Osteocyte (in vitro differentiated cells): ENCODE measurements around the gene CLEC10A. TPM values are rescaled to one million over a fixed set of nuclear protein-coding genes. Genes with fewer than 3 reads are reported as not detected.

Source experiments
- DNase-seq: peaks from one replicate; pipeline ENCODE4 v3.0.0; 2021; ENCODE audit warnings: mixed read lengths; ENCODE audit not compliant: unreplicated experiment; ENCODE audit errors: extremely low spot score
- H3K27ac Mint-ChIP-seq: one replicate; pipeline ENCODE4 v1.8.0; 2021; ENCODE audit warnings: mild to moderate bottlenecking, mixed read lengths; ENCODE audit not compliant: unreplicated experiment
- H3K27me3 Mint-ChIP-seq: one replicate; pipeline ENCODE4 v1.8.0; 2021; ENCODE audit warnings: mixed read lengths; ENCODE audit not compliant: unreplicated experiment
- H3K36me3 Mint-ChIP-seq: one replicate; pipeline ENCODE4 v1.8.0; 2021; ENCODE audit warnings: mixed read lengths; ENCODE audit not compliant: unreplicated experiment
- H3K4me1 Mint-ChIP-seq: one replicate; pipeline ENCODE4 v1.8.0; 2021; ENCODE audit warnings: mixed read lengths; ENCODE audit not compliant: unreplicated experiment
- H3K4me3 Mint-ChIP-seq: one replicate; pipeline ENCODE4 v1.8.0; 2021; ENCODE audit warnings: mild to moderate bottlenecking, moderate library complexity, mixed read lengths; ENCODE audit not compliant: unreplicated experiment
- H3K9me3 Mint-ChIP-seq: one replicate; pipeline ENCODE4 v1.8.0; 2021; ENCODE audit warnings: mixed read lengths; ENCODE audit not compliant: unreplicated experiment
- total RNA-seq: library from RNA; stranded (reverse); gene quantifications from 2 replicates; pipeline ENCODE4 v1.2.1, GENCODE V29; 2021
- TF ChIP-seq, protein P1 (sequence below): fragments of 200-600 bp; sonication (generic); IDR thresholded peaks from 2 replicates; pipeline ENCODE4 v1.5.0; 2021; ENCODE audit warnings: antibody characterized with exemption, mild to moderate bottlenecking, moderate library complexity

Gene CLEC10A
- total RNA-seq, 1 donor from 2014 or later, result not detected

DNA sequence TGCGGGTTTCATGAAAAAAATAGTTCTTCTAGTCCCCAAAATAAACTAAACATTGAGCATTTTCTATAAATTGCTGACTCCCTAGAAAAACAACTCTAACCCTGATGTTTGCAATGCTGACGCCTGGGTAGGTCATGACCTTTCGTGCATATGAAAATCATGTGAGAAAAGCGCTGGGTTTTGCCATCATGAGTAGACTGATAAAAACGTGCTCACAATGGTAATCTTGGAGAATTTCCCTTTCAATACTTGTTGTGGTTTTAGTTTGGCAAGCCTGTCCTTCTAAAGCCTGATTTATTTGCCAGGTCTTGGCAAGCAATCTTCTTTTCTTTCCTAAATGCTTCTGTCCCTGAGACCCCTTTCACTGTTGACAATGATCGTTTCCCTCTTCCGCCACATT lies 4.0 kb upstream of the CLEC10A start:
- H3K4me3 Mint-ChIP-seq, result no peak overlapping the region
- no peak overlapping the region for H3K27ac Mint-ChIP-seq
- TF ChIP-seq, protein P1, sequence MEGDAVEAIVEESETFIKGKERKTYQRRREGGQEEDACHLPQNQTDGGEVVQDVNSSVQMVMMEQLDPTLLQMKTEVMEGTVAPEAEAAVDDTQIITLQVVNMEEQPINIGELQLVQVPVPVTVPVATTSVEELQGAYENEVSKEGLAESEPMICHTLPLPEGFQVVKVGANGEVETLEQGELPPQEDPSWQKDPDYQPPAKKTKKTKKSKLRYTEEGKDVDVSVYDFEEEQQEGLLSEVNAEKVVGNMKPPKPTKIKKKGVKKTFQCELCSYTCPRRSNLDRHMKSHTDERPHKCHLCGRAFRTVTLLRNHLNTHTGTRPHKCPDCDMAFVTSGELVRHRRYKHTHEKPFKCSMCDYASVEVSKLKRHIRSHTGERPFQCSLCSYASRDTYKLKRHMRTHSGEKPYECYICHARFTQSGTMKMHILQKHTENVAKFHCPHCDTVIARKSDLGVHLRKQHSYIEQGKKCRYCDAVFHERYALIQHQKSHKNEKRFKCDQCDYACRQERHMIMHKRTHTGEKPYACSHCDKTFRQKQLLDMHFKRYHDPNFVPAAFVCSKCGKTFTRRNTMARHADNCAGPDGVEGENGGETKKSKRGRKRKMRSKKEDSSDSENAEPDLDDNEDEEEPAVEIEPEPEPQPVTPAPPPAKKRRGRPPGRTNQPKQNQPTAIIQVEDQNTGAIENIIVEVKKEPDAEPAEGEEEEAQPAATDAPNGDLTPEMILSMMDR, result no peak
- no peaks in the 10 kb centered on the region for H3K4me1 Mint-ChIP-seq
- DNase-seq, result no peak
- no peaks in the 10 kb centered on the region for H3K36me3 Mint-ChIP-seq
- peaks cover 24% of the 10 kb centered on the region for H3K27me3 Mint-ChIP-seq
- H3K9me3 Mint-ChIP-seq, result no peaks in the 10 kb centered on the region

DNA sequence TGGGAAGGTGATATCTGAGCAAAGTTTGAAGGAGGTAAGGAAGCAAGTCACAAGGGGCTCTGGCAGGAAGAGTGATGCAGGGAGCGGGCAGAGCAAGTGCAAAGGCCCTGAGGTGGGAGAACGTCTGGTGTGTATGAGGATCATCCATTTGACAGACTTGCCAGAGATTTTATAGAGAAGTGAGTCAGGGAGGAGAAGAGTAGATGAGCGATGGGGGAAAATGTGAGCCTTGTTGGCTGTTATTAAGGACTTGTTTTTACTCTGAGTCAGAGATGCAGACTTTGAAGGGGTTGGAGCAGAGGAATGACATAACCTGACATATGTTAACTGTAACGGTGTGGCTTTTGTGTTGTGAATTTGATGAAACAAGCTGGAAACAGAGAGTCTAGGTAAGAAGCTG lies 3.5 kb upstream of the CLEC10A start:
- no peak overlapping the region for H3K27ac Mint-ChIP-seq
- peaks cover 20% of the 10 kb centered on the region for H3K27me3 Mint-ChIP-seq
- H3K9me3 Mint-ChIP-seq, result no peaks in the 10 kb centered on the region
- TF ChIP-seq, protein P1, result no peak
- no peaks in the 10 kb centered on the region for H3K4me1 Mint-ChIP-seq
- no peak for DNase-seq
- no peak overlapping the region for H3K4me3 Mint-ChIP-seq
- no peaks in the 10 kb centered on the region for H3K36me3 Mint-ChIP-seq

DNA sequence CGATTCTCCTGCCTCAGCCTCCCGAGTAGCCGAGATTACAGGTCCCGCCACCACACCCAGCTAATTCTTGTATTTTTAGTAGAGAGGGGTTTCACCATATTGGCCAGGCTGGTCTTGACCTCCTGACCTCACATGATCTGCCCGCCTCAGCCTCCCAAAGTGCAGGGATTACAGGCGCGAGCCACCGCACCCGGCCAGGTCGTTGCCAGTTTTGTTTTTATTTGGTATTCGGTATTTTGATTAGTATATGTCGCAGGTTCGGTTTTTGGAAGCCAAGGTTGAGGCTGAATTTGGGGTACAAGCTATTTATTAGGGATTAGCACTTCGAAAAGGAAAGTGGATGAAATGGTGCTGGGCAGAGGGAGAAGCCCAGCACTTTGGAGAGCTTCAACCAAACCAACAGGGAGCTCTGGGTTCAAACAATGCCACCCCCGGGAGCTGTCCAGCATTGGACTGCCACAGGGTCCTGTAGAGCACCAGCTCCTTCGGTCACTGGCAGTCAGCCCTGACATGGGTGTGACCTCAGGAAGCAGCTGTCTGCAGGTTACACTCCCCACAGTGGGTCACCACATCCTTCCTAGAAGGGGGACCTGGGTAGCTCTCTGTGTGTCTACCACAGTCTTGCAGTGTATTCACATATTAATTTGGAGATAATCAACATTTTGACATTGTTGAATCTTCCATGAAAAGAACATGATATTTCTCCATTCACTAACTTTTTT lies 1.5 kb upstream of the CLEC10A start:
- Mint-ChIP-seq H3K36me3 (no peaks in the 10 kb centered on the region), H3K4me3 (no peak overlapping the region), H3K27ac (no peak overlapping the region), H3K4me1 (no peaks in the 10 kb centered on the region), H3K27me3 (peaks cover 17% of the 10 kb centered on the region), H3K9me3 (no peaks in the 10 kb centered on the region)
- no peak for DNase-seq
- TF ChIP-seq, protein P1, result no peak

DNA sequence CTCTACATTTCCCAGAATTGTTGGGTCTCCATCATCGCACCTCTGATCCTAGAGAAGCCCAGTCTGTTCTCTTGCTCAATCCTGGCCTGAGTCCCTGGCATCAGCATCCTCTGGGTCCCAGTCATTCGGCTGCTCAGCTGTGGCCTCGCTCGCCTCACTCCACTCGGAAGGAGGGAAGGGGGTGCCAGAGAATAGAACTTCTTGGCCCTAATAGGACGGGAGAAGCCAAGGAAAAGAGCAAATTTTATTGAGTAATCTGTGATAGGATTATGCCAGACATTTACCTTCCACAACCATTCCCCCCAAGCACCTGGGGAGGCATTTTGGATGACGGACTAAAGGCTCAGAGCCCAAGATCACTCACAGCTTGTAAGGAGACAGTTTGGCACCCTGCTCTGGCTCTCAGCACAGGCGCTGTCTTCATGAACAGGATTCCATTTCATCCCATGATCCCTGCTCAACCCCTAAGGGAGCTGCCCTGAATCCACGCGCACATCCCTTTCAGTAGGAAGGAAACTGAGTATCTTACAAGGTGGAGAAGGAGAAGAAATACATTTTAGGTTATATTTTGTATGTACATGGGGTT lies 498 bp upstream of the CLEC10A start:
- TF ChIP-seq, protein P1, result no peak
- H3K4me1 Mint-ChIP-seq, result no peaks in the 10 kb centered on the region
- H3K9me3 Mint-ChIP-seq, result no peaks in the 10 kb centered on the region
- no peaks in the 10 kb centered on the region for H3K36me3 Mint-ChIP-seq
- H3K4me3 Mint-ChIP-seq, result no peak overlapping the region
- H3K27ac Mint-ChIP-seq, result no peak overlapping the region
- H3K27me3 Mint-ChIP-seq, result peaks cover 13% of the 10 kb centered on the region
- DNase-seq, result no peak

DNA sequence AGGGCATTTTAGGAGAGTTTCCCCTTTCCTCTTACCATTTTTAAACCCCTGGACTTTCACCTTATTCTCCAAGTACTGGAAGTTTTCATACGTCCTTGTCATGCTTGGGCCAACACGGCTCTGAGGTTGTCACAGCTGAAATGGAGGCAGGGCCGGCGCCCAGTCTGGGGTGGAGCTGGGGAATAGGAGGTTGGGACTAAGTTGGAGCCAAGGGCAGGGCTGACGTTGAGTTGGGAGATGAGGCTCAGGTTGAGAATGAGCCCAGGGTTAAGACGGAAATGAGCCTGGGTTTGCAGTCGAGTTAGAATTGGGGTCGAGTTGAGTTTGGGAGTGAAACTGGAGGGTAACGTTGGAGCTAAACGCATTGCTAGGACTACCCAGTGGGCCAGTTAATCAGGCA lies 1.3 kb downstream of the CLEC10A start:
- H3K9me3 Mint-ChIP-seq, result no peaks in the 10 kb centered on the region
- DNase-seq, result no peak
- H3K36me3 Mint-ChIP-seq, result no peaks in the 10 kb centered on the region
- no peaks in the 10 kb centered on the region for H3K4me1 Mint-ChIP-seq
- H3K27ac Mint-ChIP-seq, result no peak overlapping the region
- no peak overlapping the region for H3K4me3 Mint-ChIP-seq
- TF ChIP-seq, protein P1, result no peak
- peaks cover 9% of the 10 kb centered on the region for H3K27me3 Mint-ChIP-seq
